HCT116 (cell line): Measurements from ENCODE around the gene POLR2A.

Experiments
- CTCF ChIP-seq, 3 experiments: fragments of 200-600 bp in 1 of 3; sonication (generic) in 1 of 3; IDR thresholded peaks in 2 of 3; conservative IDR thresholded peaks in 1 of 3; 2 replicates each; pipeline ENCODE4 v1.5.1; 2012 to 2017; ENCODE audit warnings: low read depth in 2 of 3, low read length in 2 of 3, antibody characterized with exemption in 1 of 3, borderline replicate concordance in 1 of 3, control low read depth in 1 of 3, mild to moderate bottlenecking in 1 of 3, mixed read lengths in 1 of 3, mixed run types in 1 of 3, moderate library complexity in 1 of 3; ENCODE audit not compliant: insufficient read depth in 1 of 3
- EZH2 ChIP-seq: fragments of 200-600 bp; sonication (generic); IDR thresholded peaks from 2 replicates; pipeline ENCODE4 v1.6.1; 2017; ENCODE audit warnings: antibody characterized with exemption, mixed run types
- MAX ChIP-seq: IDR thresholded peaks from 2 replicates; pipeline ENCODE4 v1.6.1; 2012
- POLR2A ChIP-seq: IDR thresholded peaks from 2 replicates; pipeline ENCODE4 v1.7.0; 2011; ENCODE audit warnings: borderline replicate concordance; ENCODE audit not compliant: insufficient read depth, insufficient read length; ENCODE audit errors: extremely low read depth
- POLR2AphosphoS5 ChIP-seq: IDR thresholded peaks from 2 replicates; pipeline ENCODE4 v1.6.1; 2011; ENCODE audit warnings: mild to moderate bottlenecking, low read depth, low read length, moderate library complexity

DNA sequence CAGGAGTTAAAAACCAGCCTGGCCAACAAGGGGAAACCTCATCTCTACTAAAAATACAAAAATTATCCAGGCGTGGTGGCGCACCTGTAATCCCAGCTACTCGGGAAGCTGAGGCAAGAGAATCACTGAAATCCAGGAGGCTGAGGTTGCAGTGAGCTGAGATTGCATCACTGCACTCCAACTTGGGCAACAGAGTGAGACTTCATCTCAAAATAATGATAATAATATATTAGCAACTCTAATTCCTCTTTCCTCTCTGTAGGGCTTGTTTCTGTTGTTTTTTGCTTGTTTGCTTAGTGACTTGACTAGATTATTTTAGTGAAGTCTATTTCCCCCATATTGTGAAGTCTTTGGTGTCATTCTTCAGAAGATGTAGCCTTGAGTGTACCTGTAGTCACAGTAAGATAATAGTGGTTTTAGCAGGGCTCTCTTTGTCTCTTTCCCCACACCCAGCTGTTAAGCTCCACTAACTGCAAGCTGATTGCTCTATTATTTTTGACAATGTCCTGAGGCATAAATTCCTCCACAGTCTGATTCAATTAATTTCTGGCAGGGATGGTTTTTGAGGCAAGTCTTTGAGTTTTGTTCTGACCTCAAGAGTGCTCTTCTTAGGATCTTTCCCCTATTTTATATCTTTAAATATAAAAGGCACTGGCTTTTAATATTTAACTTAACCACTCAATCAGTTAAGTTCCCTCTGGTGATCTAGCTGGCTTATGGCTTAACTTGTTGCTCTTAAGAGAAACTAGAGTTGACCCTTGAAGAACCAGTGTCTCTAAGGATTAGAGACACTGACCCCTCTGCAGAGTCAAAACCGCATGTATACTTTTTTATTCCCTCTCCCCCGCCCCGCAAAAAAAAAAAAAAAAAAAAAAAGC, 46.1 kb downstream of the POLR2A start:
- no peak for TF ChIP-seq CTCF (IDR thresholded peaks at IDR 0.05 in 2 of 3, conservative IDR thresholded peaks at IDR 0.05 in 1 of 3; ENCODE audit: borderline replicate concordance in 1 of 3, insufficient read depth in 1 of 3, low read depth in 2 of 3, low read length in 2 of 3)
- no peak for TF ChIP-seq POLR2AphosphoS5
- no peak for TF ChIP-seq MAX
- TF ChIP-seq EZH2: no peak
- TF ChIP-seq POLR2A: no peak
